Stimulated activated CD4-positive, alpha-beta T cell treated with anti-CD3 and anti-CD28 coated beads, Interleukin-2, amount 100 ng/mL, for 24 hours (primary cell): ENCODE results near the gene ZBTB20.
A peak's percentile ranks its signal among the peaks of the same experiment; 100 is the strongest.
"Not testable (repeated sequence)": the region's sequence is repeated elsewhere in the genome, so short reads cannot be mapped to it uniquely, and the experiment has no call there.

ENCODE experiments used
- DNase-seq, 2 donors: peaks; one replicate each; pipeline ENCODE4 v3.0.0-alpha.2; 2020

The ZBTB20 gene

DNA sequence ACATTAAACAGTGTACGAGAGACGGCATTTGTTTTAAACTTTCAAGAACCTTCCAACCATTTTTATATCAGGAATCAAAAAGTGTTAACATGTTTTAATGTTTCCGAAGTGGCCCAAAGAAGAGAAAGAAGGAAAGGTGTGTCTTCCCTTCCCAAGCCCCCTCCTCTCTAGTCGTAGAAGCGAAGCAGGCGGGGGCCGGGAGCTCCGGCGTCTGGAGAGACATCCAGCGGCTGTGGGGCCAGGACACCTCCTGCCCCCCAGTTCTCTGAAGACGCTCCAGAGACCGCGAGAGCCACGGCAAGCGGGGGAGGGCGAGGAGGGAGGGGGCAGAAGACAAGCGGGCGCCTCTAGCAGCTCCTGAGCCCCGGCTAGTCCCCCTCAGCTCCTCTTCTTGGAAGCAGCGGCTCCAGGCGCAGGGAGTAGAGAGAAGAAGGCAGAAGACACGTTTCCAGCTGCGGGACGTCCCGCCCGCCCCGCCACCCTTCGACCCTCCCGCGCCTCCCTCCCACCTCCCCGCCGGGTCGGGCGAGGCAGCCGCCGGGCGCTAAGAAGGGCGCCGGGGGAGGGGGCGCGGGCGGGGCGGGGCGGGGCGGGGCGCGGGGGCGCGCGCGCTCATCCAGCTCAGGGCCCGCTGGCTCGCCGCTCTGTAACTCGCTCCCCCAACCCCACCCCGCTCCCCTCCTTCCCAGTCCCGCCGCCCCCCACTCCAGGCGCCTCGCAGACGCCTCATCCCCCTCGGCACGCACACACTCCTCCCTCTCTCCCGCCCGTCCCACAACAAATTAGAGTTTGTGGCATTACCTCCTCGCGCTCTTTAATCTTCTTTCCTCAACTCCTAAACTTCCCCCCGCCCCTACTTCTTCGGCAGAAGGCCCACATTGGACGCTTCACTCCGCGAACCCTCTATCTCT is at the start of gene ZBTB20:
ZBTB20 (minus strand) TSS at position 871 of the 911 bp plus-strand sequence.
- peak; percentile 68 to 71 for DNase-seq

DNA sequence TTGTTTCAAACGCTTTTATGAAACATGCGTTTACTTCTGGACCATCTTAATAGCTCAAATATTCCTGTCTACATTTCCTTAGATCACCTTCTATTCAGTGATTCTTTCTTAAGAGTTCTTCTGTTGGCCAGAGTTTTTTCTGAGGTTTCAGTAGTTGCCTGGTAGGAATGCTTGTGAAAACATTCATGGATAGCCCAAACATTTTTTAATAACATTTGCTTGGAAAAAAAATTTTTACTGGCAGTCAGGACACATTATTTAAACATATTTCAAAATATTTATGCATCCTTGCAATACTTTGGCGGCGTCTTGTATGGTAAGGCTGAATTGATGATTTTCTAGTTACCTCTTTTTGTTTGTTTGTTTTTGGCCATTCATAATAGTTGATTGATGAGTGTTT is 47.4 kb upstream of the ZBTB20 start:
- no peak for DNase-seq

DNA sequence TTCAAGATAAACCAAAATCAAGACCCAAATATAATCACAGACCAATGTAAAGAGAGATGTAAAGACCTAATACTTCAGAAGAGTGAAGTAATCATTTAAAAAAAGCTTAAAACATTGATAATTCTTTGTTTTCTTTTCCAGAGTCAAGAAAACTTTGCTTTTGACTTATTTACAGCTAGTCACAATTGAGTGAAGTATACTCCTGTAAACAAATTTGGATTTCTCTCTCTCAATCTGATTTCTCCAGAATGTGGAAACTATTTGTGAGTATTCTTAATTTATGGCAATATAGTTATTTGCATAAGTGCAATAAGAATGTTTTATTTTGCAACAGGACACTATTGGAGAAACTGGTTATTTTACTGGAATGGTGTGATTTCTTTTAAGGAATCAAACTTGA is 43.7 kb upstream of the ZBTB20 start:
- DNase-seq, result no peak

DNA sequence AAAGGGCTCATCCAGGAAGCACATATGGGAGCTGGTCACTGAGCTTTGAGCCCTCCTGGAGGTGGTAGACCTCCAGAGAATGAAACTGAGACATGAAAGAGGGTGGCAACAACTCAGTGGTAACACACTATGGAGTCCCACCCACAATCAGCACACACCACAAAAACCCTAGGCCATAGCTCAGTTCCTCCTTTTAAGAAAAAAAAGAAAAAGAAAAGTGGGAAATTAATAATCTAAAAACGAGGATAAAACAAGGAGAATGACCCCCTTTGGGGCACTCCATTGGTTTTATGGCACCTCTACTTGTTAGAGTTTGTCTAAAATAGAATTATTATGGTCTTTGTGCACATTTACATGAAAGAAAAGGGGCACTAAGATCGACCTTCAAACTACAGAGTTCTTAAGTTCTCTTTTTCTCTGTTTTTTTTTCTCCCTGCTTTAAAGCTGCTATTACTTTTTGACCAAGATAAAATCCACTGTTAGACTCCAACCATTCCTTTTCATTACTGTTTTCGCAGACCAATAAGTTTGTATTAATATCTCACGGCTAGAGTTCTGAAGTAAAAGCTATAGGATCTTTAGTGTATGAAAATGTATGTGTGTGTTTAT is 40.2 kb upstream of the ZBTB20 start:
- DNase-seq, result no peak

DNA sequence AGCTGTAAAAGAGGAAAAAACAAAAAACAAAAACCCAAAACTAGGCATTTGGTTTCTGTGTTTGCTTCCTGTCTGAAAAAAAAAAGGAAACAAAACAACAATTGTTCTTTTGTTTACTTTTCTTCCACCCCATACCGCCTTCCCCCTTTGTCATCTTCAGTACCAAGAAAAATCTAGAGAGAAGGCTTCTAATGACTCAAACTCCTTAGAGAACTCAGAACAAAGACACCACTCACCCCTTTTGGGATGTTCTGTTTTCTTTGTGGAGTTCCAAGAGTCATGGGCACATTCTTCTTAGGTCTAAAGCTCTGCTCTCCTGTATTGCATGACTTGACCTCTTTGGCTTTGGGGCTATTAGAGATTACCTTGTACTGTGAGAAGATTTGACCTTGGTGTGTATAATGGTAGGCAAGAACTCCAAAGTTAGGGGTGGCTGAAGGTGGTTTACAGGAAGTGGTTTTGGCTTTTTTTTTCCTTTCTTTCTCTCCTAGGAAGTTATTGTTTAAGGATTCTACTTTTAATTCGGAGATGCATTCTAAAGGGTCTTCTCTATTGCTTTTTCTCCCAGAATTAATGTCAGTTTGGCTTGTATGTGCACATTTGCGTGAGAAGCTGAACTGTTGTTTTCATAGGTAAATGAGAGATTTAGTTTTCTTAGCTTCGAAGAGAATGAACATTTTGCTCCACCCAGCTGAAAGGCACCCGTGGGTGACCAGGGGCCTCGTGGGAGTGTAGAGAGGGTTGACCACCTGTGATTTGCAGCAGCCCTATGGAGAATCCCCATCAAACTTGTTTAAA is 39.5 kb upstream of the ZBTB20 start:
- no peak for DNase-seq

DNA sequence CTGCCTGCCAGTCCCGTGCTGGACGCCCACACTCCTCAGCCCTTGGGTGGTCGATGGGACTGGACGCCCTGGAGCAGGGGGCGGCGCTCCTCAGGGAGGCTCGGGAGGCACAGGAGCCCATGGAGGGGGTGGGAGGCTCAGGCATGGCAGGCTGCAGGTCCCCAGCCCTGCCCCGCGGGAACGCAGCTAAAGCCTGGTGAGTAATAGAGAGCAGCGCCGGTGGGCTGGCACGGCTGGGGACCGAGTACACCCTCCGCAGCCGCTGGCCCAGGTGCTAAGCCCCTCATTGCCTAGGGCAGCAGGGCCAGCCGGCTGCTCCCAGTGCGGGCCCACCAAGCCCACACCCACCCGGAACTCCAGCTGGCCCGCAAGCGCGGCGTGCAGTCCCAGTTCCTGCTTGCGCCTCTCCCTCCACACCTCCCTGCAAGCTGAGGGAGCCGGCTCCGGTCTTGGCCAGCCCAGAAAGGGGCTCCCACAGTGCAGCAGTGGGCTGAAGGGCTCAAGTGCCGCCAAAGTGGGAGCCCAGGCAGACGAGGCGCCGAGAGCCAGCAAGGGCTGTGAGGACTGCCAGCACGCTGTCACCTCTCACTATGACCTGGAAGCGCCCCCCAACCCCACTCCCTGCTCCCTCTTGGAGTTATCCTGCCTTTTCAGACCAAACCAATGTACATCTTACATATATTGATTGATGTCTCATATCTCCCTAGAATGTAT is 37.9 kb upstream of the ZBTB20 start:
- DNase-seq, result not testable (repeated sequence)

DNA sequence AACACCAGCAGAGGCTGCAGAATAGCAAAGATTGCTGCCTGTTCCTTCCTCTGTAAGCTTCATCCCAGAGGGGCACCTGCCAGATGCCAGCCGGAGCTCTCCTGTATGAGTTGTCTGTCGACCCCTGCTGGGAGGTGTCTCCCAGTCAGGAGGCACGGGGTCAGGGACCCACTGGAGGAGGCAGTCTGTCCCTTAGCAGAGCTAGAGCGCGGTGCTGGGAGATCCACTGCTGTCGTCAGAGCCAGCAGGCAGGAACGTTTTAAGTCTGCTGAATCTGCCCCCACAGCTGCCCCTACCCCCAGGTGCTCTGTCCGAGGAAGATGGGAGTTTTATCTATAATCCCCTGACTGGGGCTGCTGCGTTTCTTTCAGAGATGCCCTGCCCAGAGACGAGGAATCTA is 31.8 kb upstream of the ZBTB20 start:
- DNase-seq, result not testable (repeated sequence)

DNA sequence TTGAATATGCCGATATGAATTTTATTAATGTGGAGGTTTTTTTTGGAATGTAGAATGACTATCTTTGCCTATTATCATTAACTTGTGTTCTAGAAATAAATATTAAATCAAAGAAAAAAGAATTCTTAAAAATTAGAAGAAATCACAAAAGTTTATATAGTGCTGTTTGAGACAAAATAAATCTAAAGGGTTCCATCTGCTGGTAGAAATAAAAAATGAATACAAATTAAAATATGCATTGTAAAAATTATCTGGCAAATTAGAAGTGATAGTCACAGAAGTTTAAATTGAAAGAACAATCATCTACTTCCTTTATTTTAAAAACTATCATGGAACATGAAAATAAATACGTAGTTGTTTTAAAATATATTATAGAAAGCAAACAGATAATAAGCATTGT is 22.7 kb upstream of the ZBTB20 start:
- no peak for DNase-seq

DNA sequence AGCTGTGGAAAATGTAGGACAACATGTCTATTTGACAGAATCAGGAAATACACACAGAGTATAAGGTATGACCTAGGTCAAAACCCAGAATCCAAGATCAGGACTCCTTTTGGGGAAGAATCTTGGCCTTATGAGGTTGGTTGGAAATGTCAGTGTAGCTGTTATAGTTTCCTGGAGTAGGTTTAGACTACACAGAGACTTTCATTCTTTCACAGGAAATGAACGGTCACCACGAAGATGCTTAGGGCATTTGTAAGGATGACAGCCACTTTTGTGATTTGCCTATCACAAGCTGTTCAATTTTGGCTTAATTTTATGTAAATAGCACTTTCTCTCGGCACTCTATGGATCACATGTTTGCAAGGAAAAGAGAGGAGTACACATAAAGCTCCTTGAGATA is 18.6 kb upstream of the ZBTB20 start:
- no peak for DNase-seq

DNA sequence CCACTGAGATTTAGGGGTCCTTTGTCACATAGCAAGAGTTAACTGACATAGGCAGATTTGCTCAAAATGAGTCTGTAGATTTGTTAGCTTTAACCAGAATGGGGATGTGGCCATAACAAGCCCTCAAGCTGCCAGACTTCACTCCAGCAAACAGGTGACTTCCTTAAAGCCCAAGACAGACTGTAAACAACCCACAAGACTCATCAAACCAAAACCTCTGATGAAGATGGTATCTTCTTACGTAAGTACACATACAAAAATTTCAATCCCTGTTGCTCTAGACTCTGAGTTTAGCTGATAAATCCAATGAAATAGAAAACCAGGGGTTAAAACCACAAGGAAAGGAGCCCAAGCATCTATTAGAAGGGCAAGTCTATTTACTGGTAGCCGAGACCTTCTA is 18.2 kb upstream of the ZBTB20 start:
- no peak for DNase-seq

DNA sequence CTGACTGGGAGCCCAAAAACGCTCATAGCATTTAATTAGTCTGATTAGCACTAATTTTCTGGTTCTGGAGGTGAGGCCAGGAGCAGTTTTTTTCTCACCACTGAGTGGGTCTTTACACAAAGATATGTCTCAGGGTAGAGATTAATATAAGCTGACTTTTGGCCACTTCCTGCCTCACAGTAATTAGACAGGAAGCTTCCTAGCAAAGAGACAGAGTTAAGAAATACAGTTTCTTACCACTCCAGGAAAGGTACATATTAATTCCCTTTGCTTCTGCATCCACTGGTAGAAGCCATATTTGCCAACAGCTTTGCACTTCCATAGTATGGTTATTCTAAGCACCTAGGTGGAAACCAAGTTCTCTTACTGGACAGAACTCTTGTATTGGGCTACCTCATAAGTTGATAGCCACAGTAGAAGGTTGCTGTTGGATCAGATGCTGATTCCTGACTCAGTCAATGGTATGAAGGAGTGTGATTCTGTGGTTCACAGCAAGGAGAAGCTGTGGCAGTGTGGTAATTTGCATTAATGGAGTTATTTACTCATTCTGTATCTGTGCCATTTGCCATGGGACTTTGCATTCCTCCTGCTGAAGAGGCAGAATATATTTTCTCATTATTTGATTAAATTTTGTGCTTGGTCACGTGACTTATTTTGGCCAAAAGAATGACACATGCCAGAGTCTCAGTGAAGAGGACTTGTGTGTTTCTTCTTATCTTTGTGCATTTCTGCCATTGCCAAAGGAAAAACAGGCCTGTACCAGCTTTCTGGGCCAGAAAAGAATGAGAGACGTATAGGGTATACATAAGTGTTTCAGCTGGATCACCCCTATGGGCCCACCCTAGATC is 17.5 kb upstream of the ZBTB20 start:
- DNase-seq, result no peak

DNA sequence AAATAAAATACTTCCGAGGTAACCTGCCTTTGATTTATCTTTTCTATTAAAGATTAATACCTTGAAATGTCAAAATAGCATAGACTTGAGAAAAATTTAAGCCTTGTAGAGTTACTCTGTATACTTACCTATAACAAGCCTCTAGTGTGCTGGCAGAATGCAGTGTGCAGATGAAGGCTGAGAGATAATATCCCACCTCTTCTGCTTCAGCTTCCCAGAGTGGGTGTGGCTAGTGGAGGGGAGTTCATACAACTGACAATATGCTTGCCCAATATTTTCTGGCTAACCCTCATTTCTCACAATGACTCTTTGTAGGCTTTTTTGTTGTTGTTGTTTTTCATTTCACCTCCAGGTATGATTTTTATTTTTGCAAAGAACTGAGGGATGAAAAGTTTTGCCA is 15.7 kb upstream of the ZBTB20 start:
- no peak for DNase-seq

DNA sequence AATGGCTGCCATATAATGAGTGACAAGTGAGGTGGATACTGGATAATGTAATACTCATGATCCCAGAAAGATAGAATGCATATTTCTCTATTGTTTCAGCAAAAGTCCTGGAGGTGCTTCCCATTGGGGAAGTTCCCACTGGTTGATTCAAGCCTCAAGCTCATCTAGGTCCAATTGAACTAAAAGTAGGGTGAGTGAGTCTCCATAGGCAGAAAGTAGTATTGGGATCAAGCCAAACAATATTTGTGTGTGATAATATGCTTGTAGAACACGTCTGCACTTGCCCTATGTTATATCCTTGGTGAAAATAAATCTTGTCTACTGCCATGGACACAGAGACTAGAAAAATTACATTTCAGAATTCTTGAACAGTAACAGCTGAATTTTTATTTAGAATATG is 14.8 kb upstream of the ZBTB20 start:
- DNase-seq, result no peak

DNA sequence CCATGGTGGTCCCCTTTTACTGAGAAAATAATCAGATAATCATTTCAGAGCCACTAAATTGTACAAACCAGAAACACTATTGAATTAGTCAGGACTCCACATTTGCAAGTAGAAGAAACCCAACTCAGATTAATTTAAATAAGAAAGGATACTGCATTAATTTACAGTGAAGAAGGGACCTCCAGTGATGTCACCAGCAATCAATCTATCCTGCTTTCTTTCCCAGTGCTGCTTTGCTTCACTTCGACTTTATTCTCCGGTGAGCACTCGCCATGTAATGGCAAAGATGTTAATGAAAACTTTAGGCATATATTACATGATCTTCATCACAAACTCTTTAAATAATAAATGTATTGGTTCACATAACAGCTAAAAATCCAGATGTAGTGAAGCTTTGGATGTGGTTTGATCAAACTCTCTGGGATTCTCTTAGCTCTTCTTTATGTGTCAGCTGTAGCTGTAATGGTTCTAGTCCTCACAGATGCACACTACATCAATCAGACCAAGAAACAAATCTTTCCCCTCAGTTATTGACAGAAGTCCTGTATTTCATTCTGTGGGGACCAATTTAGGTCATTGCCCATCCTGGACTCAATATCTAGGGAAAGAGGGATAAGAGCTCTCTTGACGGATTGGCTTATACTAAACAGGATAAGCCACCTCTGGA is 14.2 kb upstream of the ZBTB20 start:
- no peak for DNase-seq

DNA sequence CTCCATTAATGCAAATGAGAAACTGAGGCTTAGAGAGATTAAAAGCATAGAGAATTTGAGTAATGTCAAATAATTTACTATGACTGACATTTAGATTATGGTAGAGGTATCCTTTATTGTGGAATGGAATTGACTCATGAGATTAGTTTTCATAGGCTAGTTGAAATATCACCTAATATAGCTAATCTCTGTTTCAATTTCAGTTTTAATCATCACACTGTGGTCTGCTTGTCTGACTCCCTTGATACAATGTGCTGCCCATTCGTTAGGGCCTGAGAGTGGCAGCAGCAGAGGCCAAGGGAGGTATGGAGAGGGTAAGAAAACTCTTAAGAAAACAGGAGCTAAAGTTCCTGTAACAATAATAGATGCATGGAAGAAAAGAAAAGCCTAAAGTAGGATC is 13.2 kb upstream of the ZBTB20 start:
- DNase-seq, result no peak

DNA sequence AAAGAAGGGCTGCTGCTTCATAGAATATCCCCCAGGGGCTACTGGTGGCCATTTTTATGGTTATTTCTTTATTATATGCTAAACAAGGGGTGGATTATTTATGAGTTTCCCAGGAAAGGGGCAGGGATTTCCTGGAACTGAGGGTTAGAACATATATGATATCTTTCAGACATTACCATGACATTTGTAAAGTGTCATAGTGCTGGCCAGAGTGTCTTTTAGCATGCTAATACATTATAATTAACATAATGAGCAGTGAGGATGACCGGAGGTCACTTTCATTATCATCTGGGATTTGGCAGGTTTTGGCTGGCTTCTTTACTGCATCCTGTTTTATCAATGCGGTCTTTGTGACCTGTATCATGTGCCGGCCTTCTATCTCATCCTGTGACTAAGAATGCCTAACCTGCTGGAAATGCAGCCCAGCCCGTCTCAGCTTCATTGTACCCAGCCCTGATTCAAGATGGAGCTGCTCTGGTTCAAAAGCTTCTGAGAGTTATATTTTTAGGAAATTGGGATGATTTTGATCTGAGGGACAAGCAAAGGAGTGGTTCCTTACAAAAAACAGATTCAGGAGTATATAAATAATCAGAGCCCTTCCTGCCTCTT is 9.1 kb upstream of the ZBTB20 start:
- DNase-seq, result no peak

DNA sequence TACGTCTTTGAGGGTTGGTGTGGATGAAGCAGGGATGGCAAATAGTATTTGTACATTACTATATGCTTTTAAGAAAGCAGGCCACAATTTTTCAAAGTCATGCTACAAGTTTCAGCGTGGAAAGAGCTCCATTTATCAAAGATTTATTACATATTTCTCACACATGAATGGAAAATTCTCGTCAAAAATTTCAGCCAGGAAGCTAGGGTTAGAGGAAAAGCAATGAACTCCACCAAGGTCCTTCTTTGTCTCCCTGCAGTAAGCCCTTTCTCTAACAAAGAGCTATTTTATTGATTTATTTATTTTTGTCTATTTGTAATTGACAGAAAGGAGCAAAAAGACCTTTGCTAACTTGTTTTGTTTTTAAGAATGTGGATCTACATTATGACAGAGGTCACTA is 7.5 kb upstream of the ZBTB20 start:
- DNase-seq, result no peak

DNA sequence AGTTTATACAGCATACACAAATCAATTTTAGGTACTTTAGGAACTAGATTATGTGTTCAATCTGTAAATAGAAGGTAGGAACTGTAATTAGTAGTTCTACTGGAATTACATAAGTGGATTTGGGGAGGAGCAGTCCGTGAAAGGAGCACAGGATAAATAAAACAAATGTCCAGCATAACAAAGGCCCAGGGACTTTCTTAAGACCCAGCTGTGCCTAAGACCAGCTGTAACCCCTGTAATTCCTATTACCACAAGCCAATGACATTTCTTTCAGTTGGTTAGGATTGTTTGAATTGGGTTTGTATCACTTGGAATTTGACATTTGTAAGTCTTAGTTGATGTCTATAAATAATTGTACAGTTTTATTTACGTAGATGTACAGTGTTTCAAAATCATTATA is 4.8 kb upstream of the ZBTB20 start:
- DNase-seq, result no peak

DNA sequence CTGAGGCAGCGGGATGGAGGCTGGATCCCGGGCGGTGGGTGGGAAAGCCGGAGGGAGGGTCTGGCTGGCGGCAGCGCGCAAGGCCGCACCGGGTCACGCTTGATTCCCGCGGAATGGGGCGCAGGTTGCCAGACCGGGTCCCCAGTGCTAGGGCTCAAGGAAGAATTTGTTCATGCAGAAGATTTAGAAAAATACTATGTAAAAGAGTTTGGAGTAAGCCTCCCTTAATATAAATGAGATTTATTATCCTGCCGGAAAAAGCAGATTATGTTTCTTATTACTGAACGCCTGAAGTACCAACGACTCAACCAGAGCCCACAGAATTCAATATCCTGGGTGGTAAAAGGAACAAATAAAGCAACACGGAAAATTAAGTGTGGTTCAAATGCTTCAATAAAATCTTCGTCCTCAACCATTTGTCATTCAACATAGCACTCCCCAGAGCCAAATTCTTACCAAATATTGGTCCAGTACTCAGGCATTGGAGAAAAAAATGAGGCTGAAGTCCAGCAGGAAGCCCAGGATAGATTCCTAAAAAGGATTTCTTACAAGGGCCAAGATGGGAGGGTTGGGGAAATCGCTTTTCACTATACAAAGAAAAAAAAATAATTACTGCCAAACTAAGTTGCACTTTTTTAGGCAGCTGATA is 1.2 kb upstream of the ZBTB20 start:
- no peak for DNase-seq

DNA sequence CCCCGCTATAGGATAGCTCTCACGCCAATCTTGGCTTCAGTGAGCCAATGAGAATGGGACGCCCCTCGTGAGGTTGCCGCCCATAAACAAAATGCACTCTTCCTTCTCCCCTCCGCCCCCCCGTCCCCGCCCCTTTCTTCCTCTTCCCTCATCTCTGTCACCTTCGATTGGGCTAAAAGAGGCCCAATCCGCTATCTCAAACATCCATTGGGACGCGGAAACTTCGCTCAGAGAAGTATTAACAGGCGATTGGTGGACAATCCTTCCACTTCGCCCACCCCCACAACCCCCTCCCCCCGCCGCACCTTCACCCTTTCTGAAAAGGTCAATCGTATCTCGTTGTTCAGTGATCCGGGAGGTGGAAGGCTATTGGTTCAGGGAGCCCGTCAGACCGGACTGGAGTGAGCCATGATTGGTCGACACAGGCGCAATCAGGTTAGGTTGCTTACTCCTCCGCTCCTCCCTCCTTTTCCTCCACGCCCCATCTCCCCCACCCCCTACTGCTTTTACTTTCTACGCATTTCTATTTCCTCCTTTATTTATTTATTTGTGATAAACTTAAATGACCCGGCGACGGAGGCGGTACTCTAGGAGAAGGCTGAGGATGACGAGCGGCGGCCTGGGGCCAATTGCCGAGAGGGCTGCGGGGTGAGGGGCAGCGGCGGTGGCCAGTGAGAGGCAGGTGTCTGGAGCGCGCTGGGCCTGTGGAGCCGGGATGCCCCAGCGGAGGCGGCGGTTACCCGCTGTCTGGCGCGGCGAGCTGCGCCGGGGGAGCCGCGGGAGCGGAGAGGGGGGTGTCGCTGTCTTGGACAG is 447 bp upstream of the ZBTB20 start:
- DNase-seq, result peak; percentile 88 to 96
